Endothelial cell of umbilical vein (primary cell): Measurements from ENCODE around the gene BSDC1. TPM values are rescaled to one million over a fixed set of nuclear protein-coding genes. Genes with fewer than 3 reads are reported as not detected.

Experiments
- BruUV-seq: library from RNA; stranded (reverse); fragments of 400-500 nt; replicated peaks from 2 replicates; lab custom pipeline; 2021; lab: Mats Ljungman, UMichigan
- CTCF ChIA-PET: fragments of 300-600, 350-600 bp; sonication (Branson Sonifier 250); formaldehyde crosslinking; loops from one replicate; lab custom pipeline; 2021; ENCODE audit warnings: antibody characterized with exemption, inconsistent platforms; lab: Charles Lee
- POLR2A ChIA-PET: fragments of 300-600, 350-600 bp; sonication (Branson Sonifier 250); formaldehyde crosslinking; loops from one replicate; lab custom pipeline; 2021; ENCODE audit warnings: antibody characterized with exemption, inconsistent platforms; lab: Charles Lee
- DNase-seq: peaks from one replicate; pipeline ENCODE4 v3.0.0-alpha.2; 2011; ENCODE audit warnings: low read depth, low spot score
- FAIRE-seq: peaks from 2 replicates; lab custom pipeline; 2011; peaks lifted over from hg19 to GRCh38; lab: Jason Lieb, UNC
- H2AFZ ChIP-seq: 2 replicates; pipeline ENCODE4 v1.6.0; 2012; ENCODE audit warnings: low read depth, low read length, control low read depth, inconsistent platforms
- H3K27ac ChIP-seq: 2 replicates; pipeline ENCODE4 v1.5.1; 2011; ENCODE audit warnings: low read depth, mild to moderate bottlenecking, control low read depth, low read length, moderate library complexity; ENCODE audit not compliant: insufficient read depth
- H3K27me3 ChIP-seq, 2 experiments: 2 replicates each; pipeline versions ENCODE4 v1.6.0 to v1.6.1; 2011; ENCODE audit warnings: low read length in 2 of 2, mixed read lengths in 1 of 2; ENCODE audit not compliant: control insufficient read depth in 2 of 2, insufficient read depth in 2 of 2
- H3K36me3 ChIP-seq, 2 experiments: 2 replicates in 1 of 2; 3 replicates in 1 of 2; pipeline ENCODE4 v1.5.1; 2011; ENCODE audit warnings: low read length in 2 of 2, mild to moderate bottlenecking in 1 of 2, moderate library complexity in 1 of 2; ENCODE audit not compliant: control insufficient read depth in 2 of 2, insufficient read depth in 2 of 2; ENCODE audit errors: extremely low read depth in 1 of 2
- H3K4me1 ChIP-seq: 3 replicates; pipeline ENCODE4 v1.5.1; 2011; ENCODE audit warnings: mild to moderate bottlenecking, low read length; ENCODE audit not compliant: control insufficient read depth, insufficient read depth; ENCODE audit errors: extremely low read depth
- H3K4me2 ChIP-seq: 2 replicates; pipeline ENCODE4 v1.6.1; 2011; ENCODE audit warnings: low read length, control low read depth, mixed read lengths; ENCODE audit not compliant: insufficient read depth
- H3K4me3 ChIP-seq, 3 experiments: fragments of 200-600 bp in 1 of 3; sonication (generic), shearing (Covaris generic) in 1 of 3; replicated peaks in 1 of 3; 2 replicates each; pipeline ENCODE4 v1.5.1; 2011 to 2016; ENCODE audit warnings: control low read depth in 3 of 3, low read length in 3 of 3, mild to moderate bottlenecking in 2 of 3, inconsistent platforms in 1 of 3, low read depth in 1 of 3, moderate library complexity in 1 of 3; ENCODE audit not compliant: insufficient read depth in 1 of 3
- H3K79me2 ChIP-seq: 2 replicates; pipeline ENCODE4 v1.6.0; 2012; ENCODE audit warnings: low read length, inconsistent platforms; ENCODE audit not compliant: control insufficient read depth, insufficient read depth
- H3K9ac ChIP-seq: replicated peaks from 2 replicates; pipeline ENCODE3; 2011; ENCODE audit warnings: low read length, control low read depth; ENCODE audit not compliant: insufficient read depth; ENCODE audit errors: extremely low read depth
- H3K9me1 ChIP-seq: replicated peaks from 3 replicates; pipeline ENCODE4 v1.6.0; 2011; ENCODE audit warnings: mild to moderate bottlenecking, low read length; ENCODE audit not compliant: control insufficient read depth, insufficient read depth; ENCODE audit errors: extremely low read depth
- H3K9me3 ChIP-seq: replicated peaks from 2 replicates; pipeline ENCODE4 v1.5.1; 2012; ENCODE audit warnings: low read length, inconsistent platforms; ENCODE audit not compliant: control insufficient read depth, insufficient read depth
- H4K20me1 ChIP-seq: replicated peaks from 2 replicates; pipeline ENCODE3; 2011; ENCODE audit warnings: mild to moderate bottlenecking, low read length; ENCODE audit not compliant: control insufficient read depth, insufficient read depth; ENCODE audit errors: extremely low read depth
- CTCF ChIP-seq, 2 donors: IDR thresholded peaks; 1 replicate in 1 of 2; 2 replicates in 1 of 2; pipeline ENCODE4 v1.5.1; 2011; ENCODE audit warnings: low read length in 2 of 2, mild to moderate bottlenecking in 2 of 2, moderate library complexity in 2 of 2, control low read depth in 1 of 2, inconsistent platforms in 1 of 2, low read depth in 1 of 2; ENCODE audit not compliant: insufficient read depth in 1 of 2; ENCODE audit errors: extremely low read depth in 1 of 2
- EZH2 ChIP-seq: IDR thresholded peaks from 2 replicates; pipeline ENCODE4 v1.6.1; 2012; ENCODE audit warnings: borderline replicate concordance, low read depth, mild to moderate bottlenecking, moderate library complexity, low read length, inconsistent platforms; ENCODE audit not compliant: severe bottlenecking
- FOS ChIP-seq: IDR thresholded peaks from 2 replicates; pipeline ENCODE4 v1.6.1; 2011; ENCODE audit warnings: mild to moderate bottlenecking, low read length, moderate library complexity, borderline replicate concordance; ENCODE audit not compliant: insufficient read depth
- GATA2 ChIP-seq: IDR thresholded peaks from 2 replicates; pipeline ENCODE4 v1.7.0; 2011; ENCODE audit warnings: low read depth, mild to moderate bottlenecking, moderate library complexity, mixed read lengths, low read length; ENCODE audit not compliant: insufficient read length, insufficient read depth
- JUN ChIP-seq: IDR thresholded peaks from 2 replicates; pipeline ENCODE4 v1.6.1; 2011; ENCODE audit warnings: borderline replicate concordance, low read depth; ENCODE audit not compliant: insufficient read length, insufficient read depth
- MAX ChIP-seq: IDR thresholded peaks from 2 replicates; pipeline ENCODE4 v1.6.1; 2011; ENCODE audit not compliant: insufficient read depth, insufficient read length
- MYC ChIP-seq: IDR thresholded peaks from one replicate; pipeline ENCODE4 v1.6.1; 2011; ENCODE audit warnings: mild to moderate bottlenecking, low read depth, low read length
- POLR2A ChIP-seq: IDR thresholded peaks from 2 replicates; pipeline ENCODE4 v1.6.1; 2012; ENCODE audit warnings: low read depth, mild to moderate bottlenecking, control low read depth, low read length
- POLR2AphosphoS5 ChIP-seq: IDR thresholded peaks from 2 replicates; pipeline ENCODE4 v1.6.1; 2012; ENCODE audit warnings: low read depth, mild to moderate bottlenecking, control low read depth, low read length, moderate library complexity; ENCODE audit not compliant: insufficient read depth
- dilution Hi-C: fragments of 300-500 bp; cut with MboI; formaldehyde crosslinking; loops from one replicate; pipeline ENCODE4 v1.15.0; 2019; ENCODE audit warnings: low sequenced_read_pairs; ENCODE audit not compliant: extremely low pct_ligation_motif_present
- intact Hi-C: fragments of 100-400 bp; cut with micrococcal nuclease; formaldehyde crosslinking; loops from one replicate; pipeline ENCODE4 v1.10.0; 2022
- polyA plus RNA-seq, 4 experiments: library from polyadenylated mRNA; depleted of rRNA in 3 of 4; stranded (reverse) in 3 of 4; unstranded in 1 of 4; fragments of >200 nt; gene quantifications; 2 replicates each; pipeline versions ENCODE4 v1.2.1 to v1.2.3, GENCODE V29; 2011 to 2012; ENCODE audit warnings: missing spikeins in 1 of 4
- total RNA-seq: library from RNA; stranded (reverse); gene quantifications from 2 replicates; pipeline ENCODE4 v1.2.3, GENCODE V29; 2021

Gene BSDC1
- total and polyA plus RNA-seq, 2 donors (not counting 3 experiments of a cell fraction or from before 2014, with no cell fraction given): 44.3 to 64.6 TPM

- DNase-seq (no peak), FAIRE-seq (no peak)
- Histone ChIP-seq H3K9me1 (no peaks in the 10 kb centered on the region), H3K4me3 (no peak overlapping the region), H3K9me3 (no peaks in the 10 kb centered on the region), H3K9ac (no peak overlapping the region), H4K20me1 (no peaks in the 10 kb centered on the region), H3K36me3 (peaks cover 0 to 16% of the 10 kb centered on the region in 2 experiments), H3K27me3 (no peaks in the 10 kb centered on the region), H3K4me1 (peaks cover 7% of the 10 kb centered on the region), H3K79me2 (no peaks in the 10 kb centered on the region), H2AFZ (no peak overlapping the region), H3K4me2 (no peak overlapping the region), H3K27ac (no peak overlapping the region)
- intact Hi-C loops: loop anchor here (5.0 kb wide), 1 partner anchor 144 kb away; no protein-coding TSS in a partner anchor
- BruUV-seq: no TSS peak
- POLR2A ChIA-PET: no interaction called here
- TF ChIP-seq POLR2A (no peak), JUN (no peak), GATA2 (no peak), EZH2 (no peak), FOS (no peak), MYC (no peak), CTCF (IDR thresholded peaks at IDR 0.05; ENCODE audit: extremely low read depth in 1 of 2, insufficient read depth in 1 of 2, low read depth in 1 of 2, low read length in 2 of 2) (no peak), MAX (no peak), POLR2AphosphoS5 (no peak)
- dilution Hi-C loops: no loop called here
- CTCF ChIA-PET: interaction anchor here (1.2 kb wide), 1 partner anchor 25 kb away, joined by 3 read pairs; the partner anchor contains the start of gene MARCKSL1
Observed at GRCh38 chr1:32361308-32361673, 33.0 kb downstream of the BSDC1 start.
